ENCODE measurements around the gene TADA3.

Gene TADA3

DNA sequence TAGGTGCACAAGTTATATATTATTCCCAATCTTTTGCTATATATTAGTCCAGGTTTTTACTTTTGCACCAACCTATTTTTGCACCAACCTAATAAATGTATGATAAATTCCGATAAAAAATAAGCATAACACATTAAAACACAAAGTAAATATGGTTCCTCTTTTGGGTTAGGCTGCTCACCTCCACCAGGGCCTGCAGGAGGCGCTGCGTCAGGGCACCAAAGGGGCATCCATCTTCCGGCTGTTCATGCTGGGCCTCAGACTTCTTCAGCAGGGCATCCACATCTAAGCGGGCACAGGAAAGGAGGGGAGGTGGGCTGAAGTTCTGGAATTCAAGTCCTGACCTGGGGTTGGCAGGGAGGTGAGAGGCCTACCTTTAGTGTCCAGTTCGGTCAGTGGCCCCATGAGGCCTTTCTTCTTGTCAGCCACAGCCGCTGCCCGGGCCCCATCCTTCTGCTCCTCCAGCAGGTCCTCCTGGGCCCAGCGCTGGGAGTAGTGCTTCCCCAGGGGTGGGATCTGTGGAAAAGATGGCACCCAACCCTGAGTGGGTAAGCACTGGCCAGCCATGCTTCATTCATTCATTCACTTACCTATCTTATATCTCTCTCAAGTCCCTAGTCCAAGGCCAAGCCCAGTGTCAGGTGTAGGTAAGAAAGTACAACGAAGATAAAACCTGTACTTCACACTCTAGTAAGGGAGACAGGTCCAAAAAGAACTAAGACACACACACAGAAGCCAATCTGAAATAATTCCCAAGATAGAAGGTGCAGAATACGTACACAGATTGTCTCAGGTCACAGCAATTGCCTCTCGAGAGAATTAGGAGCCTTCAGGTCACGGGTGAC is 5.2 kb downstream of the TADA3 start:
- H3K36me3 ChIP-seq, result peaks cover 80% of the 10 kb centered on the region
- peak overlapping the region; percentile 47 for H3K27ac ChIP-seq
- TF ChIP-seq, protein P1, sequence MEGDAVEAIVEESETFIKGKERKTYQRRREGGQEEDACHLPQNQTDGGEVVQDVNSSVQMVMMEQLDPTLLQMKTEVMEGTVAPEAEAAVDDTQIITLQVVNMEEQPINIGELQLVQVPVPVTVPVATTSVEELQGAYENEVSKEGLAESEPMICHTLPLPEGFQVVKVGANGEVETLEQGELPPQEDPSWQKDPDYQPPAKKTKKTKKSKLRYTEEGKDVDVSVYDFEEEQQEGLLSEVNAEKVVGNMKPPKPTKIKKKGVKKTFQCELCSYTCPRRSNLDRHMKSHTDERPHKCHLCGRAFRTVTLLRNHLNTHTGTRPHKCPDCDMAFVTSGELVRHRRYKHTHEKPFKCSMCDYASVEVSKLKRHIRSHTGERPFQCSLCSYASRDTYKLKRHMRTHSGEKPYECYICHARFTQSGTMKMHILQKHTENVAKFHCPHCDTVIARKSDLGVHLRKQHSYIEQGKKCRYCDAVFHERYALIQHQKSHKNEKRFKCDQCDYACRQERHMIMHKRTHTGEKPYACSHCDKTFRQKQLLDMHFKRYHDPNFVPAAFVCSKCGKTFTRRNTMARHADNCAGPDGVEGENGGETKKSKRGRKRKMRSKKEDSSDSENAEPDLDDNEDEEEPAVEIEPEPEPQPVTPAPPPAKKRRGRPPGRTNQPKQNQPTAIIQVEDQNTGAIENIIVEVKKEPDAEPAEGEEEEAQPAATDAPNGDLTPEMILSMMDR (IDR thresholded peaks at IDR 0.05), result peak; percentile 58

DNA sequence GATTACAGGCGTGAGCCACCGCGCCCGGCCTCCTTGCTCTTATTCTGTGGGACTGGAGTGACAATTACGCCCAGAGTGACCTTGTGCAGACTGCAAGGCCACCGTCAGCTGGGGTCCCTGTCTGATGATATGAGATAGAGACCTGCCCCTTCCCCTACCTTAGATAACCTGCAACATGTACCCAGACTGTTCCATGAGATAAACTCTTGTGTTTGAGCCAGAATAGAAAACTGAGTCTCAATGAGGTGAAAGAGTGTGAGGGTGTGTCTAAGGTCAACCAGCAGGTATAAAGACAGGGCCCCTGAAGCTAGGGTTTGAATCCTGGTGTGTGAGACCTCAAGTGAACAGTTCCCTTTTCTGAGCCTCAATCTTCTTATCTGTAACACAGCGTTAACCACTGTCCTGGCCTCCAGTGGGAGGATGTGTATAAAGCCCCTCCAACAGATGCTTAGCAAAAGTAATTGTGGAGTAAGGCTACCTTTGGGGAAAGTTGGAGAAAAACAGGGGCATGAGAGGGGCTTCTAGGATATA is 6.0 kb downstream of the TADA3 start:
- Histone ChIP-seq H3K36me3 (peaks cover 83% of the 10 kb centered on the region), H3K4me1 (ENCODE audit: control insufficient read depth in 1 of 2, insufficient read depth in 1 of 2, low read depth in 1 of 2, low read length in 1 of 2) (peaks cover 28 to 29% of the 10 kb centered on the region in 2 experiments), H3K9me3 (no peaks in the 10 kb centered on the region), H3K4me3 (ENCODE audit: low read depth in 1 of 2, low read length in 1 of 2) (no peak overlapping the region), H3K27me3 (no peaks in the 10 kb centered on the region), H3K27ac (peak overlapping the region; percentile 47)
- TF ChIP-seq, protein P1 (IDR thresholded peaks at IDR 0.05), result no peak

More for the DNA sequence above, 5.2 kb downstream of the TADA3 start:
- Histone ChIP-seq H3K27me3 (no peaks in the 10 kb centered on the region), H3K4me1 (ENCODE audit: control insufficient read depth in 1 of 2, insufficient read depth in 1 of 2, low read depth in 1 of 2, low read length in 1 of 2) (peaks cover 27 to 29% of the 10 kb centered on the region in 2 experiments), H3K9me3 (no peaks in the 10 kb centered on the region), H3K4me3 (ENCODE audit: low read depth in 1 of 2, low read length in 1 of 2) (no peak overlapping the region)

DNA sequence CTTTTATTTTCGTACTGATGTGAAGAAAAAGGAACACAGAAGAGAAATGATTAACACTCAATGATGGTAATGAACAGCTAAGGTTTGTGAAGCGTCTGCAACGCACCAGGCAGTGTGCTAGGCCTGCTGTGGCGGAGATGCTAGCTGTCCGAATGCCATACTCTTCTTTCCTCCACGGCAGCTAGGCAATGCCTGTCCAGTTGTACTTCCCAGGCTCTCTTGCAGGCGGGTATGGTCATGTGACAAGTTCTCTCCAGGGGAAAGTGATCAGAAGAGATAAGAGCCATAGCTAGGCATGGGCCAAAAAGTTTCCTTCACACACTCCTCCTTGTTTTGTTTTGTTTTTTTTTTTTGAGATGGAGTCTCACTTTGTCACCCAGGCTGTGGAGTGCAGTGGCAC is 6.7 kb downstream of the TADA3 start:
- H3K27ac ChIP-seq, result no peak overlapping the region
- H3K4me3 ChIP-seq (ENCODE audit: low read depth in 1 of 2, low read length in 1 of 2), result no peak overlapping the region
- peaks cover 28 to 29% of the 10 kb centered on the region in 2 experiments for H3K4me1 ChIP-seq (ENCODE audit: control insufficient read depth in 1 of 2, insufficient read depth in 1 of 2, low read depth in 1 of 2, low read length in 1 of 2)
- H3K36me3 ChIP-seq, result peaks cover 80% of the 10 kb centered on the region
- H3K27me3 ChIP-seq, result no peaks in the 10 kb centered on the region
- H3K9me3 ChIP-seq, result no peaks in the 10 kb centered on the region
- TF ChIP-seq, protein P1 (IDR thresholded peaks at IDR 0.05), result no peak

DNA sequence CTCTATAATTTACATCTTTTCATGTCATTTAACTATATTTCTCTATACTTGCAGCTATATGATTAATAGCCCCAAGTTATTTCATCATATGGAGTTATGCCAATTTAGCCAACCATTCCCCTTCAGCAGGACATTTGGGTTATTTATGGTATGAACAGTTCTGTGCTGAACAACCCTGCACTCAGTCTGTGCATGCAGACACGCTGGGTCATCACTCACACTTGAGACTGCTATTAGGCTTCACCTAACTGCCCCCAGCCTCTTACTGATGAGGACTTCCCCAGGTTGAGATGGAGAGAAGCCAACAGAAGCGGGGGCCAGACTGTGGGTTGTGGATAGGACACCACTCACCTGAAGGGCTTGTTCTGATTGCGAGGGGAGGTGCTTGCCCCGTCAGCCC is 7.3 kb downstream of the TADA3 start:
- H3K27ac ChIP-seq, result no peak overlapping the region
- H3K27me3 ChIP-seq, result no peaks in the 10 kb centered on the region
- peaks cover 73% of the 10 kb centered on the region for H3K36me3 ChIP-seq
- H3K9me3 ChIP-seq, result no peaks in the 10 kb centered on the region
- TF ChIP-seq, protein P1 (IDR thresholded peaks at IDR 0.05), result no peak
- peaks cover 29 to 30% of the 10 kb centered on the region in 2 experiments for H3K4me1 ChIP-seq (ENCODE audit: control insufficient read depth in 1 of 2, insufficient read depth in 1 of 2, low read depth in 1 of 2, low read length in 1 of 2)
- H3K4me3 ChIP-seq (ENCODE audit: low read depth in 1 of 2, low read length in 1 of 2), result no peak overlapping the region

DNA sequence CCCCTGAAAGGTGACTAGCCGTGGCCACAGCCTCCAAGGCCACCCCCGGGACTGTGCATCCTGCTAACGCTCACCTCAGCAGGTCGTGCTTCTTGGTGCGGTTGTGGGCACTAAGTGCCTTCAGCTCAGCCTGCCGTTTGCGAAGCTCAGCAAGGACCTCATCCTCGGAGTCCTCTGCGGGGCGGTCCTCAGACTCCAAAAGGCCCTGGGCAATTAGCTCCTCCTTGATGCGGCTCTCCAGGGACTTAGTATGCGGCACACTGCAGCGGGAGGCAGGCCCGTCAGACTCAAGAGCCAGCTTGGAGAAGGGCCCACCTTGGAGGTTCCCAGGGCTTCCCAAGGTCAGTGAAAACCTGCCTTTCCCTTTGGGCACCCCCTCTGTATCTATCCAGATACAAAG is 8.3 kb downstream of the TADA3 start:
- Histone ChIP-seq H3K27me3 (no peaks in the 10 kb centered on the region), H3K36me3 (peaks cover 63% of the 10 kb centered on the region), H3K4me3 (ENCODE audit: low read depth in 1 of 2, low read length in 1 of 2) (no peak overlapping the region), H3K4me1 (ENCODE audit: control insufficient read depth in 1 of 2, insufficient read depth in 1 of 2, low read depth in 1 of 2, low read length in 1 of 2) (peaks cover 39 to 40% of the 10 kb centered on the region in 2 experiments), H3K9me3 (no peaks in the 10 kb centered on the region), H3K27ac (no peak overlapping the region)
- TF ChIP-seq, protein P1 (IDR thresholded peaks at IDR 0.05), result no peak

All from neutrophil (primary cell).